ENCODE results near the gene ZNF133.

GRCh38 chr20:18256440-18257090 is 31.8 kb upstream of the ZNF133 start:
- TF ChIP-seq EZH2 (IDR thresholded peaks at IDR 0.05; ENCODE audit: low read depth, unreplicated experiment) = no peak
- TF ChIP-seq CTCF (conservative IDR thresholded peaks at IDR 0.05; ENCODE audit: low read depth in 2 of 2) = no peak
- TF ChIP-seq EZH2phosphoT487 (IDR thresholded peaks at IDR 0.05; ENCODE audit: unreplicated experiment) = no peak
- no peak for TF ChIP-seq JUNB (IDR thresholded peaks at IDR 0.05; ENCODE audit: unreplicated experiment)
- TF ChIP-seq STAT1 (IDR thresholded peaks at IDR 0.05; ENCODE audit: unreplicated experiment) = no peak
- no peak for TF ChIP-seq CREB1 (CRISPR knock-in tag; IDR thresholded peaks at IDR 0.05; ENCODE audit: low read depth)
- no peak for TF ChIP-seq REST (IDR thresholded peaks at IDR 0.05; ENCODE audit: unreplicated experiment)
- no peak for TF ChIP-seq POLR2AphosphoS5 (IDR thresholded peaks at IDR 0.05; ENCODE audit: low read depth)
- TF ChIP-seq ETS1 (IDR thresholded peaks at IDR 0.05) = no peak
- TF ChIP-seq ZNF331 (CRISPR knock-in tag; IDR thresholded peaks at IDR 0.05; ENCODE audit: low read depth) = no peak

Data from GM23338 (cell line).